K562 (cell line): ENCODE results near the gene CBFA2T3. TPM values are rescaled to one million over a fixed set of nuclear protein-coding genes. Genes with fewer than 3 reads are reported as not detected.

Experiments
- CREB3L1 ChIP-seq: fragments of 450-650 bp; IDR thresholded peaks from 2 replicates; pipeline ENCODE4 v1.6.1; 2014; ENCODE audit warnings: low read depth, mild to moderate bottlenecking, moderate library complexity, borderline replicate concordance
- FOXJ3 ChIP-seq: sonication (generic); formaldehyde crosslinking; IDR thresholded peaks from 2 replicates; pipeline ENCODE4 v1.4.0; 2020; ENCODE audit warnings: mild to moderate bottlenecking, missing genetic modification reagents
- HDGF ChIP-seq: fragments of 450-650 bp; IDR thresholded peaks from 2 replicates; pipeline ENCODE4 v1.6.1; 2016
- ILK ChIP-seq: fragments of 450-650 bp; IDR thresholded peaks from 2 replicates; pipeline ENCODE4 v1.6.1; 2016; ENCODE audit warnings: missing genetic modification characterization, low read depth, mild to moderate bottlenecking, missing compliant biosample characterization, moderate library complexity, borderline replicate concordance
- KDM5B ChIP-seq: fragments of 200-600 bp; sonication (generic); IDR thresholded peaks from 2 replicates; pipeline ENCODE4 v1.6.1; 2012; ENCODE audit warnings: low read depth, mild to moderate bottlenecking, moderate library complexity, low read length, control low read depth, inconsistent platforms; ENCODE audit not compliant: insufficient replicate concordance
- KLF10 ChIP-seq: fragments of 250-450 bp; sonication (Bioruptor Pico); IDR thresholded peaks from 2 replicates; pipeline ENCODE4 v1.6.1; 2021; ENCODE audit warnings: matching md5 sums
- KLF6 ChIP-seq: fragments of 250-450 bp; sonication (Bioruptor Pico); IDR thresholded peaks from 2 replicates; pipeline ENCODE4 v1.4.0; 2020; ENCODE audit warnings: mild to moderate bottlenecking, moderate library complexity, borderline replicate concordance
- LCOR ChIP-seq: sonication (generic); formaldehyde crosslinking; IDR thresholded peaks from 2 replicates; pipeline ENCODE4 v1.8.0; 2022; ENCODE audit warnings: mild to moderate bottlenecking, missing genetic modification reagents
- MAFG ChIP-seq: fragments of 450-650 bp; conservative IDR thresholded peaks from 2 replicates; pipeline ENCODE4 v1.6.1; 2016; ENCODE audit warnings: missing genetic modification characterization, missing compliant biosample characterization
- MED1 ChIP-seq: sonication (generic); formaldehyde crosslinking; IDR thresholded peaks from 2 replicates; pipeline ENCODE4 v1.8.1; 2023; ENCODE audit warnings: missing genetic modification reagents, borderline replicate concordance
- NFE2 ChIP-seq: IDR thresholded peaks from 2 replicates; pipeline ENCODE4 v1.6.1; 2014; ENCODE audit warnings: antibody characterized with exemption, low read depth
- NR2C2 ChIP-seq, 2 experiments: fragments of 200-800 bp in 1 of 2; sonication (Bioruptor generic) in 1 of 2; sonication (generic) in 1 of 2; formaldehyde crosslinking in 1 of 2; IDR thresholded peaks; 2 replicates each; pipeline versions ENCODE4 v1.6.1 to v1.8.0; 2016 to 2022; ENCODE audit warnings: mild to moderate bottlenecking in 1 of 2, missing compliant biosample characterization in 1 of 2, missing genetic modification characterization in 1 of 2, missing genetic modification reagents in 1 of 2
- POU5F1 ChIP-seq: fragments of 150-350 bp; IDR thresholded peaks from 2 replicates; pipeline ENCODE4 v1.6.1; 2014; ENCODE audit warnings: borderline replicate concordance, low read length, low read depth, mild to moderate bottlenecking; ENCODE audit not compliant: partially characterized antibody
- SMAD1 ChIP-seq: fragments of 150-350 bp; IDR thresholded peaks from 2 replicates; pipeline ENCODE4 v1.6.1; 2014; ENCODE audit warnings: low read length, low read depth; ENCODE audit not compliant: partially characterized antibody
- TBL1XR1 ChIP-seq, 2 experiments: IDR thresholded peaks; 2 replicates each; pipeline ENCODE4 v1.6.1; 2012; ENCODE audit warnings: improper control_type of control experiment in 2 of 2, low read length in 2 of 2, mild to moderate bottlenecking in 1 of 2
- ZKSCAN8 ChIP-seq: fragments of 200-800 bp; sonication (Bioruptor generic); IDR thresholded peaks from 2 replicates; pipeline ENCODE4 v1.6.1; 2016; ENCODE audit warnings: missing genetic modification characterization, missing compliant biosample characterization
- ZMIZ1 ChIP-seq, 2 experiments: fragments of 150-350 bp in 1 of 2; IDR thresholded peaks; 2 replicates each; pipeline ENCODE4 v1.6.1; 2012 to 2016; ENCODE audit warnings: low read depth in 2 of 2, low read length in 2 of 2, mild to moderate bottlenecking in 1 of 2, moderate library complexity in 1 of 2
- ZNF146 ChIP-seq: IDR thresholded peaks from one replicate; pipeline ENCODE4 v1.6.1; 2018; ENCODE audit warnings: missing compliant biosample characterization; ENCODE audit not compliant: unreplicated experiment
- ZNF224 ChIP-seq: sonication (generic); formaldehyde crosslinking; IDR thresholded peaks from 2 replicates; pipeline ENCODE4 v1.8.0; 2022; ENCODE audit warnings: mild to moderate bottlenecking, missing genetic modification reagents
- ZNF583 ChIP-seq: fragments of 250-450 bp; sonication (Bioruptor Pico); IDR thresholded peaks from 2 replicates; pipeline ENCODE4 v1.4.0; 2020
- ZNF780A ChIP-seq: fragments of 250-450 bp; sonication (Bioruptor Pico); IDR thresholded peaks from 2 replicates; pipeline ENCODE4 v1.5.0; 2021; ENCODE audit warnings: mild to moderate bottlenecking
- polyA plus RNA-seq, 8 experiments: library from polyadenylated mRNA; depleted of rRNA in 4 of 8; stranded (reverse) in 5 of 8; unstranded in 3 of 8; fragments of >200 nt; fragmentation: Nextera tagmentation in 2 of 8; fragmentation: Illumina TruSeq in 1 of 8; extraction: Ambion mirVana in 2 of 8; extraction: Trizol in 1 of 8; gene quantifications; 2 replicates each; pipeline versions ENCODE4 v1.2.1 to v1.2.3, GENCODE V29; 2011 to 2014; ENCODE audit warnings: inconsistent platforms in 1 of 8, missing spikeins in 1 of 8
- total RNA-seq, 7 experiments: library from RNA; depleted of rRNA in 6 of 7; stranded (reverse); fragments of >200 nt in 6 of 7; fragmentation: Illumina TruSeq in 2 of 7; extraction: Trizol in 2 of 7; gene quantifications; 2 replicates each; pipeline versions ENCODE4 v1.2.1 to v1.2.3, GENCODE V29; 2011 to 2021; ENCODE audit warnings: low replicate concordance in 1 of 7

CBFA2T3 gene
- total and polyA plus RNA-seq, 9 of the 15 experiments (the other 6 are each of a cell fraction or from before 2014, with no cell fraction given): 2.3 to 145 (median 6.7) TPM

GRCh38 chr16:89020068-89020924 lies 43.3 kb upstream of the CBFA2T3 start (continued):
- peak; percentile 99 for TF ChIP-seq MAFG (tag)
- 0 out of 2 replicates have a peak, but pooled peaks have one; percentile 44 for TF ChIP-seq ZNF583 (CRISPR knock-in tag)
- peak; percentile 99 for TF ChIP-seq NFE2
- TF ChIP-seq MED1 (CRISPR knock-in tag): no peak
- no peak for TF ChIP-seq ZNF146 (CRISPR knock-in tag)
- TF ChIP-seq FOXJ3 (CRISPR knock-in tag): no peak
- TF ChIP-seq NR2C2 (CRISPR knock-in tag; IDR thresholded peaks at IDR 0.05): no peak
- peak; percentile 60 for TF ChIP-seq NR2C2 (tag; IDR thresholded peaks at IDR 0.05)
- peak; percentile 76; the same call in 1 of the 2 replicates for TF ChIP-seq KLF6 (CRISPR knock-in tag)
- TF ChIP-seq ZNF224 (CRISPR knock-in tag): no peak
- TF ChIP-seq ZNF780A (CRISPR knock-in tag): no peak
- peak; percentile 49; the same call in 1 of the 2 replicates for TF ChIP-seq CREB3L1
- no peak for TF ChIP-seq ZKSCAN8 (CRISPR knock-in tag)
- peak; percentile 79 for TF ChIP-seq KDM5B
- no peak for TF ChIP-seq ILK (tag)
- TF ChIP-seq LCOR (CRISPR knock-in tag): 0 out of 2 replicates have a peak, but pooled peaks have one; percentile 66
- no peak for TF ChIP-seq TBL1XR1 (IDR thresholded peaks at IDR 0.05; ENCODE audit: low read length in 2 of 2)
- TF ChIP-seq POU5F1: no peak
- TF ChIP-seq KLF10 (CRISPR knock-in tag): no peak
- TF ChIP-seq ZMIZ1 (IDR thresholded peaks at IDR 0.05; ENCODE audit: low read depth in 2 of 2, low read length in 2 of 2): no peak
- TF ChIP-seq SMAD1: no peak
- 0 out of 2 replicates have a peak, but pooled peaks have one; percentile 79 for TF ChIP-seq HDGF
